GM12878 (cell line): Measurements from ENCODE around the gene TNFRSF1B. TPM values are rescaled to one million over a fixed set of nuclear protein-coding genes. Genes with fewer than 3 reads are reported as not detected.

Experiments
- ATAC-seq: fragments of 200-7000 bp; cut with Tn5 transposase; 3 replicates; pipeline ENCODE4 v1.9.1; 2020; ENCODE audit warnings: mild to moderate bottlenecking, moderate library complexity
- BruUV-seq: library from RNA; stranded (reverse); fragments of 400-500 nt; replicated peaks from 2 replicates; lab custom pipeline; 2021; lab: Mats Ljungman, UMichigan
- CTCF ChIA-PET: fragments of 300-600 bp; sonication (Branson Sonifier 250); formaldehyde crosslinking; extraction: SDS; loops from one replicate; lab custom pipeline; 2021; ENCODE audit warnings: inconsistent platforms; lab: Yijun Ruan, JAX
- POLR2A ChIA-PET: fragments of 350-600 bp; formaldehyde crosslinking; extraction: SDS; loops from one replicate; lab custom pipeline; 2021; ENCODE audit warnings: inconsistent platforms; lab: Charles Lee
- RAD21 ChIA-PET: fragments of 300-600 bp; sonication (Branson Sonifier 250); formaldehyde crosslinking; loops from one replicate; lab custom pipeline; 2023; ENCODE audit warnings: antibody characterized with exemption; ENCODE audit not compliant: unreplicated experiment; lab: Charles Lee
- SMC1A ChIA-PET: fragments of 300-600 bp; sonication (Branson Sonifier 250); formaldehyde crosslinking; loops from one replicate; lab custom pipeline; 2023; ENCODE audit not compliant: unreplicated experiment, uncharacterized antibody; lab: Charles Lee
- DNase-seq: peaks from one replicate; pipeline ENCODE4 v3.0.0-alpha.2; 2011; ENCODE audit warnings: low read depth, low spot score
- FAIRE-seq: peaks from 3 replicates; lab custom pipeline; 2011; peaks lifted over from hg19 to GRCh38; lab: Jason Lieb, UNC
- H2AFZ ChIP-seq: 2 replicates; pipeline ENCODE4 v1.6.0; 2011; ENCODE audit warnings: low read depth, low read length, control low read depth; ENCODE audit not compliant: control insufficient read depth
- H3K27ac ChIP-seq: 2 replicates; pipeline ENCODE4 v1.5.1; 2011; ENCODE audit warnings: control low read depth; ENCODE audit not compliant: control insufficient read depth, insufficient read depth
- H3K27me3 ChIP-seq, 2 experiments: replicated peaks in 1 of 2; 2 replicates each; pipeline versions ENCODE4 v1.6.0 to v1.6.1; 2011; ENCODE audit warnings: low read length in 1 of 2; ENCODE audit not compliant: control insufficient read depth in 2 of 2, insufficient read depth in 2 of 2
- H3K36me3 ChIP-seq, 2 experiments: 2 replicates each; pipeline ENCODE4 v1.5.1; 2011; ENCODE audit warnings: low read length in 1 of 2; ENCODE audit not compliant: control insufficient read depth in 2 of 2, insufficient read depth in 2 of 2
- H3K4me1 ChIP-seq: 2 replicates; pipeline ENCODE4 v1.6.1; 2011; ENCODE audit warnings: mild to moderate bottlenecking, low read length, moderate library complexity, mixed read lengths; ENCODE audit not compliant: control insufficient read depth, insufficient read depth
- H3K4me2 ChIP-seq: 2 replicates; pipeline ENCODE4 v1.6.0; 2011; ENCODE audit warnings: control low read depth; ENCODE audit not compliant: control insufficient read depth, insufficient read depth
- H3K4me3 ChIP-seq: fragments of 200-600 bp; sonication (generic); 2 replicates; pipeline ENCODE4 v1.5.1; 2016
- H3K79me2 ChIP-seq: 2 replicates; pipeline ENCODE4 v1.6.0; 2011; ENCODE audit warnings: low read length; ENCODE audit not compliant: control insufficient read depth, insufficient read depth
- H3K9ac ChIP-seq: 2 replicates; pipeline ENCODE4 v1.8.0; 2011; ENCODE audit warnings: low read length, control low read depth, mixed read lengths; ENCODE audit not compliant: control insufficient read depth, insufficient read depth
- H3K9me3 ChIP-seq: replicated peaks from 3 replicates; pipeline ENCODE4 v1.5.1; 2011; ENCODE audit warnings: mild to moderate bottlenecking, low read length; ENCODE audit not compliant: control insufficient read depth, insufficient read depth
- H4K20me1 ChIP-seq: 2 replicates; pipeline ENCODE4 v1.6.0; 2011; ENCODE audit not compliant: control insufficient read depth, insufficient read depth
- HDGF ChIP-seq: fragments of 450-650 bp; IDR thresholded peaks from 2 replicates; pipeline ENCODE4 v1.6.1; 2016; ENCODE audit warnings: antibody characterized with exemption
- MYC ChIP-seq: IDR thresholded peaks from 2 replicates; pipeline ENCODE4 v1.6.1; 2011; ENCODE audit warnings: mild to moderate bottlenecking, low read length, moderate library complexity, inconsistent platforms; ENCODE audit not compliant: insufficient read depth, insufficient replicate concordance, insufficient read length, severe bottlenecking
- POLR2AphosphoS2 ChIP-seq: IDR thresholded peaks from 2 replicates; pipeline ENCODE4 v1.6.1; 2011; ENCODE audit warnings: low read depth, mild to moderate bottlenecking, low read length, improper control_type of control experiment, moderate library complexity
- RCOR1 ChIP-seq: conservative IDR thresholded peaks from 2 replicates; pipeline ENCODE4 v1.6.1; 2012; ENCODE audit warnings: low read depth, low read length, improper control_type of control experiment
- SMC3 ChIP-seq: IDR thresholded peaks from 2 replicates; pipeline ENCODE4 v1.6.1; 2011; ENCODE audit warnings: low read length, improper control_type of control experiment, borderline replicate concordance
- TCF12 ChIP-seq: IDR thresholded peaks from 2 replicates; pipeline ENCODE4 v1.6.1; 2011; ENCODE audit warnings: low read depth, mild to moderate bottlenecking, low read length
- ZNF384 ChIP-seq: IDR thresholded peaks from 2 replicates; pipeline ENCODE4 v1.6.1; 2012; ENCODE audit warnings: low read depth, mild to moderate bottlenecking, low read length, improper control_type of control experiment, borderline replicate concordance
- WGBS: methylation state at CpG from one replicate; pipeline ENCODE4 v1.1.6; 2016; ENCODE audit warnings: low lambda C conversion rate; ENCODE audit not compliant: insufficient replicate concordance, insufficient coverage; ENCODE audit errors: missing lambda C conversion rate; 5-methylcytosine and 5-hydroxymethylcytosine counted together
- in situ Hi-C: fragments of 300-500 bp; cut with MboI; formaldehyde crosslinking; loops from 9 replicates; pipeline ENCODE4 v1.14.3; 2018; ENCODE audit warnings: mixed read lengths
- intact Hi-C: fragments of 100-400 bp; cut with micrococcal nuclease; formaldehyde crosslinking; loops from one replicate; pipeline ENCODE4 v1.14.2; 2022; ENCODE audit not compliant: unreplicated experiment
- polyA plus RNA-seq, 11 experiments: library from polyadenylated mRNA; depleted of rRNA in 4 of 11; unstranded in 6 of 11; stranded (reverse) in 5 of 11; fragments of >200 nt; fragmentation: Nextera tagmentation in 4 of 11; fragmentation: Illumina TruSeq in 1 of 11; extraction: Ambion mirVana in 4 of 11; extraction: Trizol in 1 of 11; gene quantifications; 1 replicate in 1 of 11; 2 replicates in 10 of 11; pipeline versions ENCODE4 v1.2.1 to v1.2.3, GENCODE V29; 2011 to 2016; ENCODE audit warnings: inconsistent platforms in 2 of 11, missing spikeins in 2 of 11, low read depth in 1 of 11
- total RNA-seq, 4 experiments: library from RNA; depleted of rRNA in 3 of 4; stranded (reverse); fragments of >200 nt in 3 of 4; fragmentation: Illumina TruSeq in 1 of 4; extraction: Trizol in 1 of 4; gene quantifications; 2 replicates each; pipeline versions ENCODE4 v1.2.1 to v1.2.3, GENCODE V29; 2013 to 2021
- TF ChIP-seq, protein P1 (sequence below), 3 experiments: IDR thresholded peaks in 2 of 3; conservative IDR thresholded peaks in 1 of 3; 2 replicates each; pipeline ENCODE4 v1.5.1; 2011; ENCODE audit warnings: low read depth in 3 of 3, low read length in 3 of 3, mild to moderate bottlenecking in 3 of 3, control low read depth in 2 of 3, moderate library complexity in 2 of 3, inconsistent platforms in 1 of 3, mixed read lengths in 1 of 3; ENCODE audit not compliant: control insufficient read depth in 2 of 3, insufficient read depth in 1 of 3; ENCODE audit errors: extremely low read depth in 1 of 3

Gene TNFRSF1B
- total and polyA plus RNA-seq, 10 of the 15 experiments (the other 5 are each of a cell fraction or from before 2014, with no cell fraction given): 10.1 to 87.2 (median 37.3) TPM

DNA sequence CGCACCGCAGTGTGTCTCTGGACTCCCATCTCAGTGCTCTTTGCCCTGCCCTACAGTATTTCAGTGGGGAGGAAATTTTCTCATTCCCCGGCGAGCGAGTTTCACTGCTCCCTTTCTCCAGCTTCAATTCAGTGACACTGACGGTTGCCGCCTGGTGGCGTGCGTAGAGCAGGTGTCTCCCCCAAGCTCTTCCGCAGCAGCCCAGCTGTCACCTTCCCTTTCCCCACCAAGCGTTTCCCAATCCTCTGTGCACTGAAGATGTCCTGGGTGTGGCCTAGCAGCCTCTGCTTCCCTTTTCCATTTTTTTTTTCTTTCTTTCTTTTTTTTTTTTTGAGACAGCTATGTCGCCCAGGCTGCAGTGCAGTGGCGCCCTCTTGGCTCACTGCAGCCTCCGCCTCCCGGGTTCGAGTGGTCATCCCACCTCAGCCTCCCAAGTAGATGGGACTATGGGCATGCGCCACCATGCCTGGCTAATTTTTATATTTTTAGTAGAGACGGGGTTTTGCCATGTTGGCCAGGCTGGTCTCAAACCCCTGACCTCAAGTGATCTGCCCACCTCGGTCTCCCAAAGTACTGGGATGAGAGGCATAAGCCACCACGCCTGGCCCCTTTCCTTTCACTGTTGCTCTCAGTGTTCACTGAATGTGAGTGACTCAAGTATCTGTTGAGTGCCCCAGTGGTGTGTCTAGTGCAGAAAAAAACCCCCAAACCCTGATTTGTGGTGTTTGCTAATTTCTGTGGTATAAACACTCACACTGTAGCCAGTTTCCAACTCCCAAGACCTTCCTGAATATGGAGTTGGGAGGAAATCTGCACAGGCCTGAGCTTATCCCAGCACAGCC, 30.1 kb downstream of the TNFRSF1B start:
- Histone ChIP-seq H2AFZ (no peak overlapping the region), H4K20me1 (no peaks in the 10 kb centered on the region), H3K4me3 (no peak overlapping the region), H3K27me3 (no peaks in the 10 kb centered on the region), H3K27ac (peak overlapping the region; percentile 9; the same call in 1 of the 2 replicates), H3K36me3 (peaks cover 15 to 25% of the 10 kb centered on the region in 2 experiments; a peak in 3 of 4 replicates), H3K4me1 (peaks cover 40% of the 10 kb centered on the region), H3K9me3 (no peaks in the 10 kb centered on the region; the same call in 2 of the 3 replicates), H3K9ac (no peak overlapping the region), H3K79me2 (no peaks in the 10 kb centered on the region), H3K4me2 (peak overlapping the region; percentile 4; the same call in 1 of the 2 replicates)
- ChIA-PET CTCF (interaction anchor here (1.1 to 8.5 kb wide), 11 partner anchors 13 to 76 kb away, joined by 3 to 104 read pairs (median 4); no protein-coding TSS in a partner anchor), RAD21 (interaction anchor here (0.7 to 12.7 kb wide), 6 partner anchors 12 to 71 kb away, joined by 3 to 116 read pairs (median 6); no protein-coding TSS in a partner anchor), POLR2A (interaction anchor here (1.1 to 2.9 kb wide), 3 partner anchors 35 to 48 kb away, joined by 3 to 7 read pairs (median 7); no protein-coding TSS in a partner anchor), SMC1A (interaction anchor here (1.0 to 16.0 kb wide), 9 partner anchors 14 to 72 kb away, joined by 3 to 191 read pairs (median 4); partner anchors contain the start of gene TNFRSF1B)
- intact Hi-C loops (loop anchor here (5.0 kb wide), 1 partner anchor 35 kb away; no protein-coding TSS in a partner anchor), in situ Hi-C loops (no loop called here)
- TF ChIP-seq RCOR1 (no peak), SMC3 (peak; percentile 19; the same call in 1 of the 2 replicates), TCF12 (peak; percentile 72; the same call in 1 of the 2 replicates), POLR2AphosphoS2 (no peak), HDGF (peak; percentile 65; the same call in 1 of the 2 replicates), ZNF384 (0 out of 2 replicates have a peak, but pooled peaks have one; percentile 12), MYC (no peak)
- TF ChIP-seq, protein P1, sequence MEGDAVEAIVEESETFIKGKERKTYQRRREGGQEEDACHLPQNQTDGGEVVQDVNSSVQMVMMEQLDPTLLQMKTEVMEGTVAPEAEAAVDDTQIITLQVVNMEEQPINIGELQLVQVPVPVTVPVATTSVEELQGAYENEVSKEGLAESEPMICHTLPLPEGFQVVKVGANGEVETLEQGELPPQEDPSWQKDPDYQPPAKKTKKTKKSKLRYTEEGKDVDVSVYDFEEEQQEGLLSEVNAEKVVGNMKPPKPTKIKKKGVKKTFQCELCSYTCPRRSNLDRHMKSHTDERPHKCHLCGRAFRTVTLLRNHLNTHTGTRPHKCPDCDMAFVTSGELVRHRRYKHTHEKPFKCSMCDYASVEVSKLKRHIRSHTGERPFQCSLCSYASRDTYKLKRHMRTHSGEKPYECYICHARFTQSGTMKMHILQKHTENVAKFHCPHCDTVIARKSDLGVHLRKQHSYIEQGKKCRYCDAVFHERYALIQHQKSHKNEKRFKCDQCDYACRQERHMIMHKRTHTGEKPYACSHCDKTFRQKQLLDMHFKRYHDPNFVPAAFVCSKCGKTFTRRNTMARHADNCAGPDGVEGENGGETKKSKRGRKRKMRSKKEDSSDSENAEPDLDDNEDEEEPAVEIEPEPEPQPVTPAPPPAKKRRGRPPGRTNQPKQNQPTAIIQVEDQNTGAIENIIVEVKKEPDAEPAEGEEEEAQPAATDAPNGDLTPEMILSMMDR (IDR thresholded peaks at IDR 0.05 in 2 of 3, conservative IDR thresholded peaks at IDR 0.05 in 1 of 3; ENCODE audit: control insufficient read depth in 2 of 3, extremely low read depth in 1 of 3, insufficient read depth in 1 of 3, low read depth in 3 of 3, low read length in 3 of 3): peak in 2 of 3 experiments; percentile 15 to 34; a peak in 3 of 6 replicates
- WGBS: 75% methylated on average over 20 of the region's 20 CpGs
- no TSS peak for BruUV-seq
- FAIRE-seq (no peak), ATAC-seq (peak; percentile 37), DNase-seq (no peak)
